CD4-positive, alpha-beta memory T cell (primary cell): ENCODE measurements around the gene HUS1. TPM values are rescaled to one million over a fixed set of nuclear protein-coding genes. Genes with fewer than 3 reads are reported as not detected.
"Not testable (repeated sequence)": the region's sequence is repeated elsewhere in the genome, so short reads cannot be mapped to it uniquely, and the experiment has no call there.

Experiments used
- CTCF ChIA-PET: fragments of 350-600 bp; sonication (Branson Sonifier 250); formaldehyde crosslinking; loops from one replicate; lab custom pipeline; 2021; ENCODE audit warnings: inconsistent platforms; ENCODE audit not compliant: partially characterized antibody; lab: Charles Lee
- POLR2A ChIA-PET: fragments of 350-600 bp; sonication (Branson Sonifier 250); formaldehyde crosslinking; loops from one replicate; lab custom pipeline; 2021; ENCODE audit not compliant: partially characterized antibody; lab: Charles Lee
- DNase-seq, 5 donors: peaks; one replicate each; pipeline versions ENCODE4 v3.0.0 to v3.0.0-alpha.2; 2020 to 2022; ENCODE audit warnings: mixed read lengths in 1 of 5
- H3K27ac ChIP-seq: one replicate; pipeline ENCODE4 v1.7.0; 2013; ENCODE audit warnings: low read depth, low read length
- H3K27me3 ChIP-seq: 2 replicates; pipeline ENCODE4 v1.7.0; 2013; ENCODE audit warnings: mild to moderate bottlenecking, low read length, moderate library complexity; ENCODE audit not compliant: insufficient read depth
- H3K36me3 ChIP-seq: 2 replicates; pipeline ENCODE4 v1.7.0; 2013; ENCODE audit warnings: mild to moderate bottlenecking, low read length, moderate library complexity; ENCODE audit not compliant: insufficient read depth
- H3K4me1 ChIP-seq: 2 replicates; pipeline ENCODE4 v1.7.0; 2013; ENCODE audit warnings: mild to moderate bottlenecking, low read length, moderate library complexity; ENCODE audit not compliant: insufficient read depth
- H3K4me3 ChIP-seq, 2 donors: one replicate each; pipeline ENCODE4 v1.7.0; 2013; ENCODE audit warnings: low read length in 2 of 2, mild to moderate bottlenecking in 1 of 2
- H3K9me3 ChIP-seq, 2 donors: one replicate each; pipeline ENCODE4 v1.7.0; 2013; ENCODE audit warnings: low read length in 2 of 2, control low read depth in 1 of 2; ENCODE audit not compliant: control insufficient read depth in 1 of 2
- H3K27ac Mint-ChIP-seq, 7 donors: one replicate each; pipeline ENCODE4 v1.8.0; 2020 to 2021; ENCODE audit warnings: mixed read lengths in 7 of 7, mild to moderate bottlenecking in 6 of 7, inconsistent platforms in 3 of 7, moderate library complexity in 3 of 7
- H3K27me3 Mint-ChIP-seq, 2 donors: one replicate each; pipeline ENCODE4 v1.8.0; 2020 to 2021; ENCODE audit warnings: mixed read lengths in 2 of 2
- H3K36me3 Mint-ChIP-seq, 2 donors: one replicate each; pipeline ENCODE4 v1.8.0; 2020 to 2021; ENCODE audit warnings: mixed read lengths in 2 of 2, inconsistent platforms in 1 of 2, mild to moderate bottlenecking in 1 of 2
- H3K4me1 Mint-ChIP-seq, 4 donors: one replicate each; pipeline ENCODE4 v1.8.0; 2020 to 2021; ENCODE audit warnings: mixed read lengths in 4 of 4, mild to moderate bottlenecking in 1 of 4
- H3K4me3 Mint-ChIP-seq, 8 donors: one replicate each; pipeline ENCODE4 v1.8.0; 2020 to 2021; ENCODE audit warnings: mixed read lengths in 8 of 8, mild to moderate bottlenecking in 7 of 8, moderate library complexity in 6 of 8, inconsistent platforms in 3 of 8
- H3K9me3 Mint-ChIP-seq, 8 donors: one replicate each; pipeline ENCODE4 v1.8.0; 2020 to 2021; ENCODE audit warnings: mixed read lengths in 8 of 8, mild to moderate bottlenecking in 5 of 8, inconsistent platforms in 3 of 8, moderate library complexity in 1 of 8
- intact Hi-C: fragments of 100-400 bp; cut with micrococcal nuclease; formaldehyde crosslinking; loops from one replicate; pipeline ENCODE4 v1.15.1; 2023
- polyA plus RNA-seq, 2 donors: library from polyadenylated mRNA; unstranded; fragments of 300-500 nt; fragmentation: Illumina TruSeq; gene quantifications; one replicate each; pipeline ENCODE4 v1.2.3, GENCODE V29; 2021
- total RNA-seq, 2 experiments: library from RNA; stranded (reverse); gene quantifications; one replicate each; pipeline ENCODE4 v1.2.3, GENCODE V29; 2021

The HUS1 gene
- total and polyA plus RNA-seq, 4 experiments from 2014 or later: 39.7 to 74.1 (median 63.2) TPM

GRCh38 chr7:48009954-48010353, 30.5 kb upstream of the HUS1 start:
- Mint-ChIP-seq H3K27ac (peak overlapping the region in 1 of 7 donors; percentile 43), H3K4me1 (no peaks in the 10 kb centered on the region), H3K9me3 (peaks cover 0 to 5% (median 0%) of the 10 kb centered on the region in 8 donors), H3K27me3 (peaks cover 5 to 7% of the 10 kb centered on the region in 2 donors), H3K4me3 (no peak overlapping the region), H3K36me3 (no peaks in the 10 kb centered on the region)
- ChIA-PET POLR2A (no interaction called here), CTCF (no interaction called here)
- no peak for DNase-seq
- H3K4me1 ChIP-seq: no peaks in the 10 kb centered on the region
- H3K4me3 ChIP-seq: no peak overlapping the region
- no peaks in the 10 kb centered on the region for H3K27me3 ChIP-seq
- no peaks in the 10 kb centered on the region for H3K9me3 ChIP-seq
- no peak overlapping the region for H3K27ac ChIP-seq
- no peaks in the 10 kb centered on the region for H3K36me3 ChIP-seq
- intact Hi-C loops: no loop called here

- Histone ChIP-seq H3K27me3 (no peaks in the 10 kb centered on the region), H3K4me1 (no peaks in the 10 kb centered on the region), H3K36me3 (no peaks in the 10 kb centered on the region), H3K4me3 (no peak overlapping the region), H3K27ac (no peak overlapping the region), H3K9me3 (no peaks in the 10 kb centered on the region)
- DNase-seq: no peak
- ChIA-PET POLR2A (no interaction called here), CTCF (no interaction called here)
- Mint-ChIP-seq H3K4me1 (no peaks in the 10 kb centered on the region), H3K4me3 (no peak overlapping the region), H3K27ac (no peak overlapping the region), H3K27me3 (peaks cover 5 to 10% of the 10 kb centered on the region in 2 donors), H3K9me3 (peaks cover 0 to 5% (median 0%) of the 10 kb centered on the region in 8 donors), H3K36me3 (no peaks in the 10 kb centered on the region)
- intact Hi-C loops: no loop called here
Observed at GRCh38 chr7:48009257-48009656, 29.8 kb upstream of the HUS1 start.

GRCh38 chr7:48006866-48007265, 27.5 kb upstream of the HUS1 start:
- POLR2A ChIA-PET: no interaction called here
- peaks cover 5 to 10% of the 10 kb centered on the region in 2 donors for H3K27me3 Mint-ChIP-seq
- H3K4me3 Mint-ChIP-seq: no peak overlapping the region
- intact Hi-C loops: no loop called here
- DNase-seq: no peak
- H3K36me3 Mint-ChIP-seq: no peaks in the 10 kb centered on the region
- Histone ChIP-seq H3K27me3 (no peaks in the 10 kb centered on the region), H3K4me1 (no peaks in the 10 kb centered on the region), H3K4me3 (no peak overlapping the region), H3K27ac (no peak overlapping the region), H3K36me3 (no peaks in the 10 kb centered on the region), H3K9me3 (no peaks in the 10 kb centered on the region)
- H3K27ac Mint-ChIP-seq: no peak overlapping the region
- peaks cover 0 to 2% (median 0%) of the 10 kb centered on the region in 8 donors for H3K9me3 Mint-ChIP-seq
- CTCF ChIA-PET: no interaction called here
- H3K4me1 Mint-ChIP-seq: no peaks in the 10 kb centered on the region

- no peaks in the 10 kb centered on the region for H3K4me1 Mint-ChIP-seq
- no peaks in the 10 kb centered on the region for H3K9me3 ChIP-seq
- ChIA-PET POLR2A (no interaction called here), CTCF (interaction anchor here (1.0 kb wide), 1 partner anchor 97 kb away, joined by 3 read pairs; no protein-coding TSS in a partner anchor)
- no peaks in the 10 kb centered on the region for H3K4me1 ChIP-seq
- no peaks in the 10 kb centered on the region for H3K9me3 Mint-ChIP-seq
- H3K27ac Mint-ChIP-seq: no peak overlapping the region
- H3K4me3 Mint-ChIP-seq: no peak overlapping the region
- H3K27me3 ChIP-seq: no peaks in the 10 kb centered on the region
- no peaks in the 10 kb centered on the region for H3K36me3 ChIP-seq
- intact Hi-C loops: no loop called here
- no peak overlapping the region for H3K27ac ChIP-seq
- no peaks in the 10 kb centered on the region for H3K36me3 Mint-ChIP-seq
- peaks cover 5 to 8% of the 10 kb centered on the region in 2 donors for H3K27me3 Mint-ChIP-seq
- no peak for DNase-seq
- no peak overlapping the region for H3K4me3 ChIP-seq
Observed at GRCh38 chr7:48004638-48005037, 25.2 kb upstream of the HUS1 start.

- no peak for DNase-seq
- intact Hi-C loops: no loop called here
- peak overlapping the region in 1 of 7 donors; percentile 25 for H3K27ac Mint-ChIP-seq
- no peaks in the 10 kb centered on the region for H3K9me3 Mint-ChIP-seq
- H3K36me3 Mint-ChIP-seq: no peaks in the 10 kb centered on the region
- Histone ChIP-seq H3K9me3 (no peaks in the 10 kb centered on the region), H3K4me3 (no peak overlapping the region), H3K27ac (no peak overlapping the region), H3K4me1 (no peaks in the 10 kb centered on the region), H3K36me3 (no peaks in the 10 kb centered on the region), H3K27me3 (no peaks in the 10 kb centered on the region)
- CTCF ChIA-PET: no interaction called here
- H3K4me1 Mint-ChIP-seq: no peaks in the 10 kb centered on the region
- POLR2A ChIA-PET: no interaction called here
- no peak overlapping the region for H3K4me3 Mint-ChIP-seq
- peaks cover 5 to 7% of the 10 kb centered on the region in 2 donors for H3K27me3 Mint-ChIP-seq
Observed at GRCh38 chr7:48004032-48004431, 24.6 kb upstream of the HUS1 start.

GRCh38 chr7:48000164-48000563, 20.7 kb upstream of the HUS1 start:
- H3K4me1 ChIP-seq, H3K4me1 Mint-ChIP-seq, H3K36me3 ChIP-seq, H3K9me3 Mint-ChIP-seq, intact Hi-C loops, H3K4me3 ChIP-seq, DNase-seq, H3K36me3 Mint-ChIP-seq, H3K4me3 Mint-ChIP-seq, H3K27ac Mint-ChIP-seq, H3K9me3 ChIP-seq, H3K27ac ChIP-seq, H3K27me3 ChIP-seq, H3K27me3 Mint-ChIP-seq: not testable (repeated sequence)
- POLR2A ChIA-PET: interaction anchor here (0.7 kb wide), 1 partner anchor 85 kb away, joined by 5 read pairs; no protein-coding TSS in a partner anchor
- CTCF ChIA-PET: interaction anchor here (1.4 to 2.7 kb wide), 2 partner anchors 8 to 110 kb away, joined by 5 to 12 read pairs; no protein-coding TSS in a partner anchor

GRCh38 chr7:47999413-47999812, 20.0 kb upstream of the HUS1 start:
- H3K9me3 ChIP-seq: no peaks in the 10 kb centered on the region
- Mint-ChIP-seq H3K27ac (no peak overlapping the region), H3K27me3 (peaks cover 0 to 1% of the 10 kb centered on the region in 2 donors), H3K4me1 (peaks cover 0 to 3% (median under 1%) of the 10 kb centered on the region in 4 donors), H3K4me3 (no peak overlapping the region), H3K9me3 (peaks cover 0 to 7% (median 0%) of the 10 kb centered on the region in 8 donors), H3K36me3 (no peaks in the 10 kb centered on the region)
- H3K27ac ChIP-seq: no peak overlapping the region
- no peaks in the 10 kb centered on the region for H3K27me3 ChIP-seq
- H3K36me3 ChIP-seq: no peaks in the 10 kb centered on the region
- CTCF ChIA-PET: interaction anchor here (1.4 to 2.7 kb wide), 3 partner anchors 8 to 111 kb away, joined by 3 to 12 read pairs (median 5); no protein-coding TSS in a partner anchor
- H3K4me3 ChIP-seq: no peak overlapping the region
- intact Hi-C loops: no loop called here
- no peak for DNase-seq
- POLR2A ChIA-PET: no interaction called here
- H3K4me1 ChIP-seq: no peaks in the 10 kb centered on the region
